GM23338 (cell line): Measurements from ENCODE around the gene NGFR. TPM values are rescaled to one million over a fixed set of nuclear protein-coding genes. Genes with fewer than 3 reads are reported as not detected.

Experiments
- ATAC-seq: fragments of 200-7000 bp; cut with Tn5 transposase; 3 replicates; pipeline ENCODE4 v1.9.1; 2020
- DNase-seq: peaks from one replicate; pipeline ENCODE4 v3.0.0-alpha.2; 2015; ENCODE audit warnings: low spot score
- H2AFZ ChIP-seq: fragments of 200-600 bp; sonication (generic); 2 replicates; pipeline ENCODE4 v1.8.0; 2016; ENCODE audit warnings: antibody characterized with exemption, mild to moderate bottlenecking, moderate library complexity
- H3F3A ChIP-seq: fragments of 200-600 bp; sonication (generic); replicated peaks from 2 replicates; pipeline ENCODE4 v1.8.0; 2017; ENCODE audit warnings: antibody characterized with exemption, mixed run types, low read depth
- H3K27ac ChIP-seq: fragments of 200-600 bp; sonication (generic); 2 replicates; pipeline ENCODE4 v1.6.1; 2016; ENCODE audit warnings: low read depth
- H3K27me3 ChIP-seq: fragments of 200-600 bp; sonication (generic); 2 replicates; pipeline ENCODE4 v1.8.0; 2016; ENCODE audit warnings: mild to moderate bottlenecking, mixed run types, moderate library complexity; ENCODE audit not compliant: insufficient read depth
- H3K36me3 ChIP-seq: fragments of 200-600 bp; sonication (generic); 2 replicates; pipeline ENCODE4 v1.8.0; 2016; ENCODE audit warnings: mild to moderate bottlenecking; ENCODE audit not compliant: insufficient read depth
- H3K4me1 ChIP-seq: fragments of 200-600 bp; sonication (generic); 2 replicates; pipeline ENCODE4 v1.8.0; 2016; ENCODE audit warnings: mild to moderate bottlenecking, moderate library complexity; ENCODE audit not compliant: insufficient read depth
- H3K4me2 ChIP-seq: fragments of 200-600 bp; sonication (generic); 2 replicates; pipeline ENCODE4 v1.7.1; 2017; ENCODE audit warnings: mixed run types
- H3K4me3 ChIP-seq: fragments of 200-600 bp; sonication (generic); 2 replicates; pipeline ENCODE4 v1.6.1; 2016; ENCODE audit warnings: mixed run types
- H3K79me2 ChIP-seq: fragments of 200-600 bp; sonication (generic); replicated peaks from 2 replicates; pipeline ENCODE4 v1.8.0; 2017; ENCODE audit warnings: mild to moderate bottlenecking; ENCODE audit not compliant: insufficient read depth
- H3K9me2 ChIP-seq: fragments of 200-600 bp; sonication (generic); 2 replicates; pipeline ENCODE4 v1.8.0; 2017; ENCODE audit not compliant: insufficient read depth
- H4K20me1 ChIP-seq: fragments of 200-600 bp; sonication (generic); replicated peaks from 2 replicates; pipeline ENCODE4 v1.8.0; 2017; ENCODE audit warnings: mild to moderate bottlenecking; ENCODE audit not compliant: insufficient read depth
- H3K27ac Mint-ChIP-seq: 2 replicates; pipeline ENCODE4 v1.8.0; 2020; ENCODE audit warnings: inconsistent platforms, mild to moderate bottlenecking, moderate library complexity, mixed read lengths
- H3K27me3 Mint-ChIP-seq: 3 replicates; pipeline ENCODE4 v1.8.0; 2022; ENCODE audit warnings: low read depth, mild to moderate bottlenecking, moderate library complexity, mixed read lengths, inconsistent platforms; ENCODE audit not compliant: insufficient read depth, poor library complexity
- H3K36me3 Mint-ChIP-seq: 3 replicates; pipeline ENCODE4 v1.8.0; 2021; ENCODE audit warnings: low read depth, mild to moderate bottlenecking, inconsistent platforms, moderate library complexity, mixed read lengths
- H3K4me1 Mint-ChIP-seq: 3 replicates; pipeline ENCODE4 v1.8.0; 2020; ENCODE audit warnings: mild to moderate bottlenecking, inconsistent platforms, mixed read lengths
- H3K4me3 Mint-ChIP-seq: 3 replicates; pipeline ENCODE4 v1.8.0; 2021; ENCODE audit warnings: moderate library complexity, mild to moderate bottlenecking, inconsistent platforms, mixed read lengths
- H3K9me3 Mint-ChIP-seq: 3 replicates; pipeline ENCODE4 v1.8.0; 2020; ENCODE audit warnings: moderate library complexity, mild to moderate bottlenecking, inconsistent platforms, mixed read lengths
- CREB1 ChIP-seq: fragments of 250-450 bp; sonication (Bioruptor Pico); IDR thresholded peaks from 2 replicates; pipeline ENCODE4 v1.5.0; 2020; ENCODE audit warnings: low read depth, mild to moderate bottlenecking, moderate library complexity
- CTCF ChIP-seq, 2 experiments: fragments of 200-600 bp in 1 of 2; sonication (generic) in 1 of 2; conservative IDR thresholded peaks; 2 replicates each; pipeline versions ENCODE4 v1.5.1 to v1.6.1; 2016 to 2017; ENCODE audit warnings: antibody characterized with exemption in 2 of 2, low read depth in 2 of 2, mild to moderate bottlenecking in 2 of 2, moderate library complexity in 1 of 2
- ETS1 ChIP-seq: IDR thresholded peaks from 2 replicates; pipeline ENCODE4 v1.6.1; 2016; ENCODE audit warnings: antibody characterized with exemption
- EZH2 ChIP-seq: fragments of 200-600 bp; sonication (generic); IDR thresholded peaks from one replicate; pipeline ENCODE4 v1.8.0; 2017; ENCODE audit warnings: antibody characterized with exemption, mild to moderate bottlenecking, low read depth; ENCODE audit not compliant: unreplicated experiment
- EZH2phosphoT487 ChIP-seq: fragments of 200-600 bp; sonication (generic); IDR thresholded peaks from one replicate; pipeline ENCODE4 v1.8.1; 2018; ENCODE audit warnings: antibody characterized with exemption; ENCODE audit not compliant: unreplicated experiment
- JUNB ChIP-seq: IDR thresholded peaks from one replicate; pipeline ENCODE4 v1.6.1; 2016; ENCODE audit warnings: antibody characterized with exemption; ENCODE audit not compliant: unreplicated experiment
- NANOG ChIP-seq: IDR thresholded peaks from 2 replicates; pipeline ENCODE4 v1.6.1; 2016; ENCODE audit warnings: antibody characterized with exemption, borderline replicate concordance
- POLR2AphosphoS5 ChIP-seq: IDR thresholded peaks from 2 replicates; pipeline ENCODE4 v1.6.1; 2016; ENCODE audit warnings: antibody characterized with exemption, low read depth
- ZNF331 ChIP-seq: fragments of 250-450 bp; sonication (Bioruptor Pico); IDR thresholded peaks from 2 replicates; pipeline ENCODE4 v1.5.0; 2020; ENCODE audit warnings: low read depth, mild to moderate bottlenecking, moderate library complexity
- ZNF462 ChIP-seq: fragments of 250-450 bp; sonication (Bioruptor Pico); IDR thresholded peaks from 2 replicates; pipeline ENCODE4 v1.5.0; 2020; ENCODE audit warnings: mild to moderate bottlenecking, moderate library complexity
- polyA plus RNA-seq: library from polyadenylated mRNA; unstranded; fragments of >200 nt; fragmentation: Nextera tagmentation; extraction: Ambion mirVana; gene quantifications from 2 replicates; pipeline ENCODE4 v1.2.1, GENCODE V29; 2016
- total RNA-seq: library from RNA; depleted of rRNA; stranded (reverse); fragments of >200 nt; shearing (Covaris generic); gene quantifications from 2 replicates; pipeline ENCODE4 v1.2.3, GENCODE V29; 2014

Gene NGFR
- total and polyA plus RNA-seq, 2 experiments from 2014 or later = 2.8 to 6.9 TPM

- Histone ChIP-seq H3K27me3 (no peaks in the 10 kb centered on the region), H2AFZ (peak overlapping the region; percentile 43; the same call in 1 of the 2 replicates), H3K36me3 (no peaks in the 10 kb centered on the region), H3K4me3 (no peak overlapping the region), H3K79me2 (no peaks in the 10 kb centered on the region), H3K9me2 (no peaks in the 10 kb centered on the region), H3K4me1 (no peaks in the 10 kb centered on the region), H3K27ac (no peak overlapping the region), H4K20me1 (no peaks in the 10 kb centered on the region), H3K4me2 (no peak overlapping the region), H3F3A (no peaks in the 10 kb centered on the region)
- ATAC-seq = no peak
- TF ChIP-seq EZH2 = no peak
- no peak for TF ChIP-seq NANOG
- TF ChIP-seq CREB1 = no peak
- TF ChIP-seq JUNB = no peak
- TF ChIP-seq ZNF462 (CRISPR knock-in tag) = no peak
- no peak for TF ChIP-seq ETS1
- TF ChIP-seq ZNF331 (CRISPR knock-in tag) = no peak
- no peak for TF ChIP-seq POLR2AphosphoS5
- TF ChIP-seq EZH2phosphoT487 = no peak
- TF ChIP-seq CTCF (conservative IDR thresholded peaks at IDR 0.05; ENCODE audit: low read depth in 2 of 2) = no peak
- peaks cover 2% of the 10 kb centered on the region for H3K27me3 Mint-ChIP-seq
- peaks cover 7% of the 10 kb centered on the region for H3K4me1 Mint-ChIP-seq
- no peak for DNase-seq
- H3K9me3 Mint-ChIP-seq = no peaks in the 10 kb centered on the region; the same call in 2 of the 3 replicates
- no peaks in the 10 kb centered on the region for H3K36me3 Mint-ChIP-seq
- H3K27ac Mint-ChIP-seq = no peak overlapping the region
- no peak overlapping the region for H3K4me3 Mint-ChIP-seq
Observed at GRCh38 chr17:49527927-49528651, 33.0 kb downstream of the NGFR start.
